ENCODE data around the gene MEGF6. TPM values are rescaled to one million over a fixed set of nuclear protein-coding genes. Genes with fewer than 3 reads are reported as not detected.

MEGF6 gene
- polyA plus RNA-seq, 2 donors, result 11.8 to 23.7 TPM

DNA sequence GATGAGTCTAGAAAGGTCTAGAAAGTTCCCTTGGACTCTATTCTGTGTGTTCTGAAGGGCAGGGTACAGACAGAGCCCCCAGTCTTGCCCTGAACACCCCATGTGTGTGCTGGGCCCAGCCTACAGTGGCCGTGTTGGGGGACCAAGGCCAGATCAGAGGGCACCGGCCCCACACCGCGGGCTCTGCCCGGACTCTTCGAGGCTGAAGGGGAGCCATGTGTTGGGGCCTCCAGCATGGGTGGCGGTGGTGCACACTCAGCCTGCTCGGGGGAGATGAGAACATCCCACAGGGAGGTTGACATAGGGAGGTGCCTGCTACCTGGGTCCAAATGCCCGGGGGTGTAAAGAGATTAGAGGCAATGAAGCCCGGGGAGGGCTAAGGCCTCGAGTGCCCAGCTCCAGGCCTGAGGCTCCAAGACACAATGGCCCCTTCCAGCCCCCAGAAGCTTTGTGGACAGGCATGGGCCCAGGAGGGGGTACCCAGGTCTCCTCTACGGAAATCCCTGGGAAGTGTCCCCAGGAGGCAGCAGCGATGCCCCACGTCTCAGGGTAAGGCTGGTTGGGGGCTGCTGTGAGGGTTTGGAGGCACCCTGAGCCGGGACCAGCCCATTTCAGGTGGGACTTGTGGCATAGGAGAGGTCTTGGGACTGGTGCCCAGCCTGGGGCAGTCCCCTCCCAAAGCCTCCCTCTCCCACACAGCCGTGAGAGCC, 144.8 kb downstream of the MEGF6 start:
- H3K9me3 ChIP-seq (ENCODE audit: control insufficient read depth in 2 of 2, insufficient read depth in 1 of 2, low read depth in 1 of 2, low read length in 1 of 2), result no peaks in the 10 kb centered on the region
- 74 to 84% methylated on average over 16 of the region's 16 CpGs for WGBS, 2 donors
- no peaks in the 10 kb centered on the region for H3K27me3 ChIP-seq (ENCODE audit: control insufficient read depth in 1 of 2, insufficient read depth in 2 of 2, low read length in 2 of 2)
- no peak overlapping the region for H3K27ac ChIP-seq (ENCODE audit: low read depth in 2 of 2, low read length in 1 of 2)
- H3K36me3 ChIP-seq (ENCODE audit: control insufficient read depth in 2 of 2, insufficient read depth in 2 of 2, low read length in 1 of 2), result peaks cover 0 to 14% of the 10 kb centered on the region in 2 donors
- no peak overlapping the region for H3K4me3 ChIP-seq (ENCODE audit: low read depth in 1 of 2, low read length in 2 of 2)
- peaks cover 10 to 68% of the 10 kb centered on the region in 2 donors for H3K4me1 ChIP-seq (ENCODE audit: control insufficient read depth in 2 of 2, insufficient read depth in 2 of 2, low read length in 1 of 2)

GRCh38 chr1:3465935-3466321, 145.4 kb downstream of the MEGF6 start:
- no peak overlapping the region for H3K27ac ChIP-seq (ENCODE audit: low read depth in 2 of 2, low read length in 1 of 2)
- H3K4me3 ChIP-seq (ENCODE audit: low read depth in 1 of 2, low read length in 2 of 2), result no peak overlapping the region
- H3K36me3 ChIP-seq (ENCODE audit: control insufficient read depth in 2 of 2, insufficient read depth in 2 of 2, low read length in 1 of 2), result peaks cover 0 to 13% of the 10 kb centered on the region in 2 donors
- peaks cover 9 to 68% of the 10 kb centered on the region in 2 donors for H3K4me1 ChIP-seq (ENCODE audit: control insufficient read depth in 2 of 2, insufficient read depth in 2 of 2, low read length in 1 of 2)
- H3K9me3 ChIP-seq (ENCODE audit: control insufficient read depth in 2 of 2, insufficient read depth in 1 of 2, low read depth in 1 of 2, low read length in 1 of 2), result no peaks in the 10 kb centered on the region
- no peaks in the 10 kb centered on the region for H3K27me3 ChIP-seq (ENCODE audit: control insufficient read depth in 1 of 2, insufficient read depth in 2 of 2, low read length in 2 of 2)
- WGBS, 2 donors, result 74 to 83% methylated on average over 17 of the region's 17 CpGs

- Histone ChIP-seq H3K9me3 (ENCODE audit: control insufficient read depth in 2 of 2, insufficient read depth in 1 of 2, low read depth in 1 of 2, low read length in 1 of 2) (no peaks in the 10 kb centered on the region), H3K4me1 (ENCODE audit: control insufficient read depth in 2 of 2, insufficient read depth in 2 of 2, low read length in 1 of 2) (peaks cover 9 to 66% of the 10 kb centered on the region in 2 donors), H3K36me3 (ENCODE audit: control insufficient read depth in 2 of 2, insufficient read depth in 2 of 2, low read length in 1 of 2) (peaks cover 0 to 11% of the 10 kb centered on the region in 2 donors), H3K27ac (ENCODE audit: low read depth in 2 of 2, low read length in 1 of 2) (peak overlapping the region in 1 of 2 donors; percentile 5), H3K27me3 (ENCODE audit: control insufficient read depth in 1 of 2, insufficient read depth in 2 of 2, low read length in 2 of 2) (no peaks in the 10 kb centered on the region), H3K4me3 (ENCODE audit: low read depth in 1 of 2, low read length in 2 of 2) (no peak overlapping the region)
- WGBS, 2 donors, result 49 to 63% methylated on average over 22 to 28 of the region's 28 CpGs
Observed at GRCh38 chr1:3465091-3465934, 146.0 kb downstream of the MEGF6 start.

DNA sequence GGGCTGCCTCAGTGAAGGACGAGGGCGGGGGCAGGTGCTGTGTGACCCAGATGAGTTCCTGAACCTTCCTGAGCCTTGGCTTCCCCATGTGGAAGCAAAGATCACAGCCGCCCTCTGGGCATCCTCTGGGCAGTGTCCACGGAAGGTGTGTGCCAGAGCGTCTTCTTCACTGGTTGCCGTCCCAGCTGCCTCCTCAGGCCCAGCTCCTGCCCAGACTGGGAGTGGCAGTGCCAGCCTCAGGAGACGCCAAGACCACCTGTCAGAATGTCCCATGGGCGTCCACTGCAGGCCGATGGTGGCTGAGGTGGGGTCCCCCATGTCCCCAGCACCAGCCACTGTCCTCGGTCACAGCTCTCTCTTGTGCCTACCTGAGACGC, 146.7 kb downstream of the MEGF6 start:
- no peaks in the 10 kb centered on the region for H3K27me3 ChIP-seq (ENCODE audit: control insufficient read depth in 1 of 2, insufficient read depth in 2 of 2, low read length in 2 of 2)
- peaks cover 0 to 9% of the 10 kb centered on the region in 2 donors for H3K36me3 ChIP-seq (ENCODE audit: control insufficient read depth in 2 of 2, insufficient read depth in 2 of 2, low read length in 1 of 2)
- no peak overlapping the region for H3K27ac ChIP-seq (ENCODE audit: low read depth in 2 of 2, low read length in 1 of 2)
- no peaks in the 10 kb centered on the region for H3K9me3 ChIP-seq (ENCODE audit: control insufficient read depth in 2 of 2, insufficient read depth in 1 of 2, low read depth in 1 of 2, low read length in 1 of 2)
- H3K4me1 ChIP-seq (ENCODE audit: control insufficient read depth in 2 of 2, insufficient read depth in 2 of 2, low read length in 1 of 2), result peaks cover 9 to 65% of the 10 kb centered on the region in 2 donors
- H3K4me3 ChIP-seq (ENCODE audit: low read depth in 1 of 2, low read length in 2 of 2), result no peak overlapping the region
- 58 to 74% methylated on average over 10 to 11 of the region's 11 CpGs for WGBS, 2 donors

- WGBS, 2 donors, result 66 to 78% methylated on average over 21 of the region's 21 CpGs
- Histone ChIP-seq H3K4me1 (ENCODE audit: control insufficient read depth in 2 of 2, insufficient read depth in 2 of 2, low read length in 1 of 2) (peaks cover 9 to 71% of the 10 kb centered on the region in 2 donors), H3K27me3 (ENCODE audit: control insufficient read depth in 1 of 2, insufficient read depth in 2 of 2, low read length in 2 of 2) (no peaks in the 10 kb centered on the region), H3K9me3 (ENCODE audit: control insufficient read depth in 2 of 2, insufficient read depth in 1 of 2, low read depth in 1 of 2, low read length in 1 of 2) (no peaks in the 10 kb centered on the region), H3K4me3 (ENCODE audit: low read depth in 1 of 2, low read length in 2 of 2) (no peak overlapping the region), H3K27ac (ENCODE audit: low read depth in 2 of 2, low read length in 1 of 2) (no peak overlapping the region), H3K36me3 (ENCODE audit: control insufficient read depth in 2 of 2, insufficient read depth in 2 of 2, low read length in 1 of 2) (peaks cover 0 to 4% of the 10 kb centered on the region in 2 donors)
Observed at GRCh38 chr1:3463891-3464648, 147.2 kb downstream of the MEGF6 start.

GRCh38 chr1:3463408-3463863, 147.9 kb downstream of the MEGF6 start:
- no peak overlapping the region for H3K4me3 ChIP-seq (ENCODE audit: low read depth in 1 of 2, low read length in 2 of 2)
- peaks cover 9 to 73% of the 10 kb centered on the region in 2 donors for H3K4me1 ChIP-seq (ENCODE audit: control insufficient read depth in 2 of 2, insufficient read depth in 2 of 2, low read length in 1 of 2)
- H3K36me3 ChIP-seq (ENCODE audit: control insufficient read depth in 2 of 2, insufficient read depth in 2 of 2, low read length in 1 of 2), result no peaks in the 10 kb centered on the region
- no peaks in the 10 kb centered on the region for H3K27me3 ChIP-seq (ENCODE audit: control insufficient read depth in 1 of 2, insufficient read depth in 2 of 2, low read length in 2 of 2)
- H3K9me3 ChIP-seq (ENCODE audit: control insufficient read depth in 2 of 2, insufficient read depth in 1 of 2, low read depth in 1 of 2, low read length in 1 of 2), result no peaks in the 10 kb centered on the region
- H3K27ac ChIP-seq (ENCODE audit: low read depth in 2 of 2, low read length in 1 of 2), result no peak overlapping the region
- WGBS, 2 donors, result 69 to 88% methylated on average over 20 of the region's 20 CpGs

DNA sequence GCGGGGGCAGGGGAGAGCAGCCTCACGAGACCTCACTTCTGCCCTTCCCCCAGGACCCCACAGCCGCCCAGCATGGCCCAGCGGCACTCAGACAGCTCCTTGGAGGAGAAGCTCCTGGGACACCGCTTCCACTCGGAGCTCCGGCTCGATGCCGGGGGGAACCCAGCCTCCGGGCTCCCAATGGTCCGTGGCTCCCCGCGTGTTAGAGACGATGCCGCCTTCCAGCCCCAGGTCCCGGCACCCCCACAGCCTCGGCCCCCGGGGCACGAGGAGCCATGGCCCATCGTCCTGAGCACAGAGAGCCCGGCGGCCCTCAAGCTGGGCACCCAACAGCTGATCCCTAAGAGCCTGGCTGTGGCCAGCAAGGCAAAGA, 148.3 kb downstream of the MEGF6 start:
- Histone ChIP-seq H3K36me3 (ENCODE audit: control insufficient read depth in 2 of 2, insufficient read depth in 2 of 2, low read length in 1 of 2) (no peaks in the 10 kb centered on the region), H3K4me3 (ENCODE audit: low read depth in 1 of 2, low read length in 2 of 2) (no peak overlapping the region), H3K27ac (ENCODE audit: low read depth in 2 of 2, low read length in 1 of 2) (no peak overlapping the region), H3K9me3 (ENCODE audit: control insufficient read depth in 2 of 2, insufficient read depth in 1 of 2, low read depth in 1 of 2, low read length in 1 of 2) (no peaks in the 10 kb centered on the region), H3K4me1 (ENCODE audit: control insufficient read depth in 2 of 2, insufficient read depth in 2 of 2, low read length in 1 of 2) (peaks cover 14 to 73% of the 10 kb centered on the region in 2 donors), H3K27me3 (ENCODE audit: control insufficient read depth in 1 of 2, insufficient read depth in 2 of 2, low read length in 2 of 2) (no peaks in the 10 kb centered on the region)
- 89 to 95% methylated on average over 22 of the region's 22 CpGs for WGBS, 2 donors

DNA sequence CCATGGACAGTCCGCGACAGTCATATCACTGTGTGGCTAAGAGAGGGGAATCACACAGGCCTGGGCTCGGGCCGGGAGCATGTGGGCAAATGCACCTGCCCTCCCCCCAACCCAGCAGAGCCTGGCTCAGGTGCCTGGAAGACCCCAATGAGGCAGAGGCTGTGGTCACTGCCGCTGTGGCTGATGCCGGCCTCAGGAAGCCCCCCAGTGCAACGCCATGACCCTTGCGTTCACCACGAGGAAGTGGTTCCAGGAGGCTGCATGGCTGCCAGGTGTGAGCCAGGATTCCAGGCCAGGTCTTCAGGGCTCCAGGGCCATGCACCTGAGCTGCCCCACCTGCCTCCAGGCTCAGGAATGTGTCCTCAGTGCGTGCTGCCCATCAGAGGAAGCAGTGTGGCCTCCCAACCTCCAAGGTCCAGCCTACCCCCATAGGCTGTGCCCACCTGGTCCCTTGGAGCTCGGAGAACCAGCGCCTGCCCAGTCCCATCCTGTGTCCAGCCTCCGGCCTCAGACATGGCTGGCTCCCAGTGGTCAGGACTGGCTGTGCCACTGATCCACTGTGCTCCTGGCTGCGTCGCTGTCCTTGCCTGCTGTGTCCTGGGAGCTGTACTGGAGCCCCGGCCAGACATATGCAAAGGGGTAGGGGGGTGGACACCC, 148.8 kb downstream of the MEGF6 start:
- no peaks in the 10 kb centered on the region for H3K27me3 ChIP-seq (ENCODE audit: control insufficient read depth in 1 of 2, insufficient read depth in 2 of 2, low read length in 2 of 2)
- no peaks in the 10 kb centered on the region for H3K36me3 ChIP-seq (ENCODE audit: control insufficient read depth in 2 of 2, insufficient read depth in 2 of 2, low read length in 1 of 2)
- no peak overlapping the region for H3K27ac ChIP-seq (ENCODE audit: low read depth in 2 of 2, low read length in 1 of 2)
- WGBS, 2 donors, result 82 to 90% methylated on average over 16 of the region's 16 CpGs
- H3K9me3 ChIP-seq (ENCODE audit: control insufficient read depth in 2 of 2, insufficient read depth in 1 of 2, low read depth in 1 of 2, low read length in 1 of 2), result no peaks in the 10 kb centered on the region
- peaks cover 14 to 73% of the 10 kb centered on the region in 2 donors for H3K4me1 ChIP-seq (ENCODE audit: control insufficient read depth in 2 of 2, insufficient read depth in 2 of 2, low read length in 1 of 2)
- H3K4me3 ChIP-seq (ENCODE audit: low read depth in 1 of 2, low read length in 2 of 2), result no peak overlapping the region

DNA sequence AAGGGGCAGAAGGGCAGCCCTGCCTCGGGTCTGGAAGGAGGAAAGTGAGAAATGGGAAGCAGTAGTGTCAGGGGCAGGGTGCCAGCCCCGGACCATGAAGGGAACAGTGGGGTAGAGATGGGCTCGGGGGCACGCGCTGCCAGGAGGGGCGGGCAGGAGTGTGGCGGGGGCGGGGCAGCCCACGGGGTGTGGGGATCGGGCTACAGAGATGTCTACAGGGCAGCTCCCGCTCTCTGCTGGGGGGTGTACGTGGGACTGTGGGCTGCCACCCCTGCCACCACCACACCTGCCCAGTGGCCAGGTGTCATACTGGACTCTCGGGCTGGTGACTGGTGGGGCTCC, 149.4 kb downstream of the MEGF6 start:
- peaks cover 16 to 75% of the 10 kb centered on the region in 2 donors for H3K4me1 ChIP-seq (ENCODE audit: control insufficient read depth in 2 of 2, insufficient read depth in 2 of 2, low read length in 1 of 2)
- no peak overlapping the region for H3K27ac ChIP-seq (ENCODE audit: low read depth in 2 of 2, low read length in 1 of 2)
- H3K4me3 ChIP-seq (ENCODE audit: low read depth in 1 of 2, low read length in 2 of 2), result no peak overlapping the region
- 71 to 80% methylated on average over 9 to 13 of the region's 13 CpGs for WGBS, 2 donors
- H3K36me3 ChIP-seq (ENCODE audit: control insufficient read depth in 2 of 2, insufficient read depth in 2 of 2, low read length in 1 of 2), result no peaks in the 10 kb centered on the region
- no peaks in the 10 kb centered on the region for H3K9me3 ChIP-seq (ENCODE audit: control insufficient read depth in 2 of 2, insufficient read depth in 1 of 2, low read depth in 1 of 2, low read length in 1 of 2)
- H3K27me3 ChIP-seq (ENCODE audit: control insufficient read depth in 1 of 2, insufficient read depth in 2 of 2, low read length in 2 of 2), result no peaks in the 10 kb centered on the region

Data from esophagus (tissue), 2 donors.